Measurements from ENCODE around the gene COBLL1. TPM values are rescaled to one million over a fixed set of nuclear protein-coding genes. Genes with fewer than 3 reads are reported as not detected.

The COBLL1 gene
- total RNA-seq, 2 donors from 2014 or later, result 52.1 to 82.8 TPM

Small RNA genes within 50 kb of the gene (small RNA-seq; reads per million reads assigned to genes)
- 0 reads per million in 2 donors for gene RNA5SP110
- 0 reads per million in 2 donors for gene SNORA70F

Other genes starting within 250 kb of the COBLL1 start
- gene GRB14, start 220.3 kb downstream of the COBLL1 start, total RNA-seq, result 10 to 100 TPM in 1 of 2 donors, under 1 TPM in 1; 0.14 to 29.9 TPM
- 1 to 10 TPM; 2.8 to 3.0 TPM for gene SLC38A11, start 113.7 kb upstream of the COBLL1 start, total RNA-seq